H1 (cell line): Measurements from ENCODE around the gene SPRR4. TPM values are rescaled to one million over a fixed set of nuclear protein-coding genes. Genes with fewer than 3 reads are reported as not detected.

ENCODE experiments used
- ATF2 ChIP-seq: IDR thresholded peaks from 2 replicates; pipeline ENCODE4 v1.6.1; 2012; ENCODE audit warnings: low read length, inconsistent platforms
- ATF3 ChIP-seq: IDR thresholded peaks from 2 replicates; pipeline ENCODE4 v1.6.1; 2011; ENCODE audit warnings: low read depth, mild to moderate bottlenecking, low read length; ENCODE audit not compliant: insufficient read depth
- MAFK ChIP-seq: IDR thresholded peaks from 2 replicates; pipeline ENCODE4 v1.6.1; 2012; ENCODE audit warnings: low read depth, mild to moderate bottlenecking, improper control_type of control experiment, low read length
- polyA plus RNA-seq, 7 experiments: library from polyadenylated mRNA; depleted of rRNA in 3 of 7; stranded (reverse) in 5 of 7; unstranded in 2 of 7; fragments of >200 nt in 5 of 7; fragments of 200-250 nt in 2 of 7; gene quantifications; 1 replicate in 5 of 7; 2 replicates in 1 of 7; 4 replicates in 1 of 7; pipeline versions ENCODE4 v1.2.1 to v1.2.3, GENCODE V29; 2011 to 2013; ENCODE audit warnings: missing spikeins in 2 of 7, mixed read lengths in 2 of 7
- total RNA-seq: library from RNA; stranded (reverse); fragmentation: NEBNext Ultra II Directional; extraction: Animal tissue kit (Norgen Biotek cat#: 25700); gene quantifications from 2 replicates; pipeline ENCODE4 v1.2.1, GENCODE V29; 2021
- TF ChIP-seq, protein P1 (sequence below): fragments of 300-600 bp; sonication (generic); IDR thresholded peaks from 2 replicates; pipeline ENCODE4 v1.7.1; 2012; ENCODE audit warnings: low read length, moderate library complexity, mild to moderate bottlenecking, inconsistent platforms; ENCODE audit not compliant: insufficient replicate concordance

Gene SPRR4
- total and polyA plus RNA-seq, 2 of the 8 experiments (the other 6 are each of a cell fraction or from before 2014, with no cell fraction given) = not detected

DNA sequence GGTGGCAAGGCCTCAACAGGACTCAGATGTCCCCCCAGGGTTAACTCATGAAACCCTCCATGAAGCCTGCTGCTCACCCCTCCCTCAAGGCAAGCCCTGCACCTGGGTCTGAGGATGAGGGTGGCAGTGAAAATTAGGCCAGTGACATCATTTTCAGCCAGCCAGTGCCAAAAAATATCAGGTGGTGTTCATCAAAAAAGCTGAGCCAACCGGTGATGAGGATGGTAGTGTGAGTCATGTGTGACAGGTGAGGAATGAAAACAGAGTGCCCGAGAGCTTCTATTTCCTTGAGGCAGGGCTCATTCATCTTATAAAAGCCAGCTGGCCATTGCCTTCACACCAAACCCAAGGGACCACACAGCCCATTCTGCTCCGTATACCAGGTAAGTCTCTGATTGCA lies 13.3 kb downstream of the SPRR4 start, which contains the start of gene SPRR1A (continued):
- TF ChIP-seq, protein P1, sequence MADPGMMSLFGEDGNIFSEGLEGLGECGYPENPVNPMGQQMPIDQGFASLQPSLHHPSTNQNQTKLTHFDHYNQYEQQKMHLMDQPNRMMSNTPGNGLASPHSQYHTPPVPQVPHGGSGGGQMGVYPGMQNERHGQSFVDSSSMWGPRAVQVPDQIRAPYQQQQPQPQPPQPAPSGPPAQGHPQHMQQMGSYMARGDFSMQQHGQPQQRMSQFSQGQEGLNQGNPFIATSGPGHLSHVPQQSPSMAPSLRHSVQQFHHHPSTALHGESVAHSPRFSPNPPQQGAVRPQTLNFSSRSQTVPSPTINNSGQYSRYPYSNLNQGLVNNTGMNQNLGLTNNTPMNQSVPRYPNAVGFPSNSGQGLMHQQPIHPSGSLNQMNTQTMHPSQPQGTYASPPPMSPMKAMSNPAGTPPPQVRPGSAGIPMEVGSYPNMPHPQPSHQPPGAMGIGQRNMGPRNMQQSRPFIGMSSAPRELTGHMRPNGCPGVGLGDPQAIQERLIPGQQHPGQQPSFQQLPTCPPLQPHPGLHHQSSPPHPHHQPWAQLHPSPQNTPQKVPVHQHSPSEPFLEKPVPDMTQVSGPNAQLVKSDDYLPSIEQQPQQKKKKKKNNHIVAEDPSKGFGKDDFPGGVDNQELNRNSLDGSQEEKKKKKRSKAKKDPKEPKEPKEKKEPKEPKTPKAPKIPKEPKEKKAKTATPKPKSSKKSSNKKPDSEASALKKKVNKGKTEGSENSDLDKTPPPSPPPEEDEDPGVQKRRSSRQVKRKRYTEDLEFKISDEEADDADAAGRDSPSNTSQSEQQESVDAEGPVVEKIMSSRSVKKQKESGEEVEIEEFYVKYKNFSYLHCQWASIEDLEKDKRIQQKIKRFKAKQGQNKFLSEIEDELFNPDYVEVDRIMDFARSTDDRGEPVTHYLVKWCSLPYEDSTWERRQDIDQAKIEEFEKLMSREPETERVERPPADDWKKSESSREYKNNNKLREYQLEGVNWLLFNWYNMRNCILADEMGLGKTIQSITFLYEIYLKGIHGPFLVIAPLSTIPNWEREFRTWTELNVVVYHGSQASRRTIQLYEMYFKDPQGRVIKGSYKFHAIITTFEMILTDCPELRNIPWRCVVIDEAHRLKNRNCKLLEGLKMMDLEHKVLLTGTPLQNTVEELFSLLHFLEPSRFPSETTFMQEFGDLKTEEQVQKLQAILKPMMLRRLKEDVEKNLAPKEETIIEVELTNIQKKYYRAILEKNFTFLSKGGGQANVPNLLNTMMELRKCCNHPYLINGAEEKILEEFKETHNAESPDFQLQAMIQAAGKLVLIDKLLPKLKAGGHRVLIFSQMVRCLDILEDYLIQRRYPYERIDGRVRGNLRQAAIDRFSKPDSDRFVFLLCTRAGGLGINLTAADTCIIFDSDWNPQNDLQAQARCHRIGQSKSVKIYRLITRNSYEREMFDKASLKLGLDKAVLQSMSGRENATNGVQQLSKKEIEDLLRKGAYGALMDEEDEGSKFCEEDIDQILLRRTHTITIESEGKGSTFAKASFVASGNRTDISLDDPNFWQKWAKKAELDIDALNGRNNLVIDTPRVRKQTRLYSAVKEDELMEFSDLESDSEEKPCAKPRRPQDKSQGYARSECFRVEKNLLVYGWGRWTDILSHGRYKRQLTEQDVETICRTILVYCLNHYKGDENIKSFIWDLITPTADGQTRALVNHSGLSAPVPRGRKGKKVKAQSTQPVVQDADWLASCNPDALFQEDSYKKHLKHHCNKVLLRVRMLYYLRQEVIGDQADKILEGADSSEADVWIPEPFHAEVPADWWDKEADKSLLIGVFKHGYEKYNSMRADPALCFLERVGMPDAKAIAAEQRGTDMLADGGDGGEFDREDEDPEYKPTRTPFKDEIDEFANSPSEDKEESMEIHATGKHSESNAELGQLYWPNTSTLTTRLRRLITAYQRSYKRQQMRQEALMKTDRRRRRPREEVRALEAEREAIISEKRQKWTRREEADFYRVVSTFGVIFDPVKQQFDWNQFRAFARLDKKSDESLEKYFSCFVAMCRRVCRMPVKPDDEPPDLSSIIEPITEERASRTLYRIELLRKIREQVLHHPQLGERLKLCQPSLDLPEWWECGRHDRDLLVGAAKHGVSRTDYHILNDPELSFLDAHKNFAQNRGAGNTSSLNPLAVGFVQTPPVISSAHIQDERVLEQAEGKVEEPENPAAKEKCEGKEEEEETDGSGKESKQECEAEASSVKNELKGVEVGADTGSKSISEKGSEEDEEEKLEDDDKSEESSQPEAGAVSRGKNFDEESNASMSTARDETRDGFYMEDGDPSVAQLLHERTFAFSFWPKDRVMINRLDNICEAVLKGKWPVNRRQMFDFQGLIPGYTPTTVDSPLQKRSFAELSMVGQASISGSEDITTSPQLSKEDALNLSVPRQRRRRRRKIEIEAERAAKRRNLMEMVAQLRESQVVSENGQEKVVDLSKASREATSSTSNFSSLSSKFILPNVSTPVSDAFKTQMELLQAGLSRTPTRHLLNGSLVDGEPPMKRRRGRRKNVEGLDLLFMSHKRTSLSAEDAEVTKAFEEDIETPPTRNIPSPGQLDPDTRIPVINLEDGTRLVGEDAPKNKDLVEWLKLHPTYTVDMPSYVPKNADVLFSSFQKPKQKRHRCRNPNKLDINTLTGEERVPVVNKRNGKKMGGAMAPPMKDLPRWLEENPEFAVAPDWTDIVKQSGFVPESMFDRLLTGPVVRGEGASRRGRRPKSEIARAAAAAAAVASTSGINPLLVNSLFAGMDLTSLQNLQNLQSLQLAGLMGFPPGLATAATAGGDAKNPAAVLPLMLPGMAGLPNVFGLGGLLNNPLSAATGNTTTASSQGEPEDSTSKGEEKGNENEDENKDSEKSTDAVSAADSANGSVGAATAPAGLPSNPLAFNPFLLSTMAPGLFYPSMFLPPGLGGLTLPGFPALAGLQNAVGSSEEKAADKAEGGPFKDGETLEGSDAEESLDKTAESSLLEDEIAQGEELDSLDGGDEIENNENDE = no peak
- no peak for TF ChIP-seq ATF2
- TF ChIP-seq MAFK = no peak
- no peak for TF ChIP-seq ATF3
